GM21526 (cell line): ENCODE measurements around the gene CYP4V2.
A peak's percentile ranks its signal among the peaks of the same experiment; 100 is the strongest.

ENCODE experiments used
- ATAC-seq: cut with Tn5 transposase; IDR thresholded peaks from one replicate; pipeline ENCODE4 v1.9.1; 2021; ENCODE audit warnings: moderate library complexity; ENCODE audit not compliant: unreplicated experiment, low FRiP score

The CYP4V2 gene

GRCh38 chr4:186191200-186192065 is at the start of gene CYP4V2:
TSS of gene CYP4V2 (plus strand) at chr4:186191567. CDS start at chr4:186191824, 257 bp downstream.
- ATAC-seq = peak; percentile 87

DNA sequence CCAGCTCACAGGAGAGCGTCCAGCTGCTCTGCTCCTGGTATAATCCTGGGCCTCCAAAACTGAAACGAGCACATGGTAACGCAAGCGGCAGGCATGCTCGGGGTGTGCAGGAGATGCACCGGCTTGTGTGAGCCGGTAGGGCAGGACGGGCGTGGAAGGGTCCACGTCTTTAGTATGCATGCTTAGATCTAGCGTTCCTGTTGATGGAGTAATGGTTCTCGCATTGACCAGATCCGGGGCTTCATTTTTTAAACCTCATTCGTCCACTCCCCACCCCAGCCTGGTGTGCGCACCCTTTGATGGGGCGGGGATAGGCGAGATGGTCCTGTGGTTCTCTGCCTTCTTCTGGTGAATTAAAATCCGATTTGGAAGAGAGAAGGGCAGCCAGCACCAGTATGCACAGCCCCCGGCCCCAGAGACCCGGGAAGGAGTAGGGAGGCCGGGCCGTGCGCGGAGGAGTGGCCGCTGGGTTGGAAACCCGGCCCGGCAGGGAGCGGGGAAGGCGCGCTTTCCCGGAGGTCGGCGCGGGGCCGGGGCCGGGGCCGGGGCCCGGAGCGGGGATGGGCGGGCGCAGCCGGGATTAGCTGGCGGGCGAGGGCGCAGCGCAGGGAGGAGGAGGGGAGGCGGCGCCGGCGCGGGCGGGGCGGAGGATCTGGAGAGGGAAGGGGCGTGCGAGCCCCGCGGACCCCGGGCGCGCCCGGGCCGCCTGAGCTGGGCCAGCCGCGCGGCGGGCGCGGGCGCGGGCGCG is 47.0 kb upstream of the CYP4V2 start:
- peak; percentile 42 for ATAC-seq

GRCh38 chr4:186144946-186145569 is 46.3 kb upstream of the CYP4V2 start:
- peak; percentile 46 for ATAC-seq

GRCh38 chr4:186146458-186146857 is 44.9 kb upstream of the CYP4V2 start:
- no peak for ATAC-seq

DNA sequence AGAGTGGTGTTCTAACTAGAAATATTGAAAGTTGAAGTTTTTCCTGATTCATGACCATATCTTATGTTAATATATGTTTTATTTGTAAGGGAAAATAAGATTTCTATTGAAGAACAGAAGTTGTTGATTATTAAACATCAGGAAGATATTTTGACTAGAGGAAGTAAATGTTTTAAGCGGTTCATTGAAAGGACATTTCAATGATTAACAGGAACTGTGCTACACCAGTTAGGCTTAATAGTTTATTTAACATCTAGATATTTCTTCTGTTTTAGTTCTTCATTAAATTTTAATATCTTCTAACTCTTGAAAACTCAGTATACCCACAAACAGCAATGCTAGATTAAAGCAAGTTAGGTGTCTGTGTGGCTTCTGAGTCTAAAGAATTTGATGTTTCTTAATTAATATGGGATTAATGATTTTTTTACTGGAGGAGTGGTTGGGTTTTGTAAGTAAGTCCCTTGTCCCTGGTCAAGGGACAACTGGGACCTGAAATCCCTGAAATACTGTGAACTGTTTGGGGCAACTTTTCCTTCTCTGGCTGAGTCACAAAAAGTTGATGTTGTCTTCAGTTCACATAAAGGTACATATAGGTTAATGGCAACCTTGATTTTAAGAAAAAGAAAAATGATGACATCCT is 42.9 kb upstream of the CYP4V2 start:
- ATAC-seq = no peak

- no peak for ATAC-seq
Measured at GRCh38 chr4:186149872-186150271, 41.5 kb upstream of the CYP4V2 start.

- no peak for ATAC-seq
Measured at GRCh38 chr4:186150926-186151325, 40.4 kb upstream of the CYP4V2 start.

- ATAC-seq = no peak
Measured at GRCh38 chr4:186151499-186151898, 39.9 kb upstream of the CYP4V2 start.

DNA sequence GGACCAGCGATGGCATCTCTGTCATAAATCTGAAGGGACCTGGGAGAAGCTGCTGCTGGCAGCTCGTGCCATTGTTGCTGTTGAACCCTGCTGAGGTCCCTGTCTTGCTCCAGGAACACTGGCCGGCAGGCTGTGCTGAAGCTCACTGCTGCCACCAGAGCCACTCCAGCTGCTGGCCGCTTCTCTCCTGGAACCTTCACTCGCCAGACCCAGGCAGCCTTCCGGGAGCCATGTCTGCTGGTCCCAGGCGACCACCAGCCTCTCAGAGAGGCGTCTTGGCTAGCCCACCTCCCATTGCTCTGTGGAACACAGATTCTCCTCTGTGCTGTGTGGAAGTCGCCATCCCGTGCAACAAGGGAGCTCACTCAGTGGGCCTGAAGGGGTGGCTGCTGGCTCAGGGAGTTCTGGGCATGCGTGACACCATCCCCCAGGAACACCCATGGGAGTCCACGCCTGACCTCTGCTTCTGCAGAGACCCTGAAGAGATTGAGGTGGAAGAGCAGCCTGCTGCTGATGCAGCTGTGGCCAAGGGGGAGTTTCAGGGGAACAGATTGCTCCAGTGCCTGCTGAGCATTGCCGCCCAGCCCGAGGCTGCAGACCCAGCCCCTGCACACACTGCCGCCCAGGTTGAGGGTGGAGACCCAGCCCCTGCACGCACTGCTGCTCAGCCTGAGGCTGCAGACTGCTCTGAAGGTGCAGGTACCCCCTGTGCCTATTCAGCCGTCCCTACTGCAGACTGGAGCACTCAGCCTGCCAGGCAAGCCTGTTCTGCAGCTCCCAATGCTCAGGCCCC is 33.1 kb upstream of the CYP4V2 start:
- ATAC-seq = no peak

DNA sequence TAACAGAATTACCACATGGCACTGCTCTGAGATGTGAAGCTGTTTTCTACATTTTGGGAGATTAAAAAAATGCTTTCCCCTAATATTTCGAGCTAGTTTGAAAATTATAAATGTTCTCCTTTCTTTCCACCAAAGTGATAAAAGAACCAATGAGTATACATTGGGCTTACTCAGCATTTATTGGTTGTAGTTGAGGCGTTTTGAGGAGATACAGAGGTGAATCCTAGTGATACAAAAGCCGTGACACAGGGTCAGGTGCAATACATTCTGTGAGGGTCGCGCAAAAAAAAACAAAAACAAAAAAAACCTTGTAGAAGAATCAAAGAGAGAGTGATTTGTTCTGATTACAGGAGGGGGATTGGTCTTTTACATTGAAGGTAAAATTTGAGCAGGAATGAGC is 32.4 kb upstream of the CYP4V2 start:
- no peak for ATAC-seq

- no peak for ATAC-seq
Measured at GRCh38 chr4:186159613-186160012, 31.8 kb upstream of the CYP4V2 start.

- ATAC-seq = peak; percentile 99
Measured at GRCh38 chr4:186161138-186161537, 30.2 kb upstream of the CYP4V2 start.

DNA sequence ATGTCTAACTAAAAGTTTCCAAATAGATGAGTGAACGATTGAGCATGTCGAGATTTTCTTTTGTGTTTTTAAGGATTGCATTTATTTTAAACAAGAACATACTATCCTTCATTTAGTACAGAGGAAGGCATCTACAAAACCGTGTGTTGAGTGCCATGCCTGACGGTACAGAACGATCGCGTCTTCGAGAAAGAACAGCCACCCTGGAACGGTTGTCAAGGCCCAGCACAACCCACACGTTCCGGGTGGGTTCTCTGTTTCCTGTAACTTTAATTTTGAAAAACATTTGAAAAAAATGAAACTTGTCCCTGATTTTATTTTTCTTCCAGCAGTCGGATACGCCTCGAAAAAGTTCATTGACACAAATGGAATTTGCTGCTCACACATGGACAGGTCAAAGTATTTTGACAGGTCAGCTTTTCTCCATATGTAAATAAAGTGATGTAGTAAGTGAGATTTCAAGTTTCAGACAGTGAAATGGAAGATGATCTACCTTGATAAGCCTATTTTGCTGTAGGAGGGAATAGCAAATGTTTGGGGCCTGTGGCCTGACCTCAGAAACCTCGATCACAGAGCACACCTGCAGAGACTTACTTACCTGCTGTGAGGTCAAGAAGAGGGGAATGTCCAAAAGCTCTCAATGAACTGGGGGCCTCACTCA is 24.4 kb upstream of the CYP4V2 start:
- no peak for ATAC-seq

DNA sequence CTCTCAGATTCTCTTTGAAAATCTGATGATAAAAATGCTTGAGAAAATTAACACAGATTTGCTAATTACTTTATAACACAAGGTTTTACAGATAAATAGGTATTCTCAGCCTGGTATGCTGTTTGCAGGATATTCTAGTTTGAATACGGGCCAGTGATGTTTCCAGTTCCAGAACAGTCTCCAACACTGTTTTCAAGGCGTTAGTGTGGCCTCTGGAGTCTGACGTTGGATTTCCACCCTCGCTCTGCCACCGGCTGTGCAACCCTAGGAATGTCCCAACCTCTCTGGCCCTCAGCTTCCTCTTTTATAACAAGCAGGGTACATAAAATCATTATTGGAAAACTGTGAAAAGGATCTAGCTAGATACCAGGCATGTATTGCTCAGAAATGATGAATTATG is 23.8 kb upstream of the CYP4V2 start:
- no peak for ATAC-seq

DNA sequence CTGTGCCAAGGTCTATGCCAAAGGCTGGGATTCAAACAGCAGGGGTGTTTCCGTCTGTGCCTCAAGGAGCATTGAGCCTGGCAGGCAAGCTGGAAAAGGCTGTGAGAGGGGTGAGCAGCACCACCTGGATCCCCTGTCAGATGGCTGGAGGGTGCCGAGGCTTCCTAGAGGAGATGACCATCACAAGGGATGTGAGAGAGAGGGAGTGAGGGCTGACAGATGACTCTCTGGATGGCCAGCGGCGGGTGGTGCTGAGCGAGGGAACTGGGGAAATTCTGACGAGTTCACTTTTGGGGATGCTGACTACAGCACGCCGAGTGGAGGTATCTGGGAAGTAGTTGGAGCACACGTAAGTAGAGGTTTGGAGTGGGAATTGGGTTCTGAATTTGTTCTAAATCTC is 22.6 kb upstream of the CYP4V2 start:
- ATAC-seq = no peak

- ATAC-seq = no peak
Measured at GRCh38 chr4:186169333-186169944, 21.9 kb upstream of the CYP4V2 start.

GRCh38 chr4:186169945-186170802 is 21.2 kb upstream of the CYP4V2 start:
- no peak for ATAC-seq

DNA sequence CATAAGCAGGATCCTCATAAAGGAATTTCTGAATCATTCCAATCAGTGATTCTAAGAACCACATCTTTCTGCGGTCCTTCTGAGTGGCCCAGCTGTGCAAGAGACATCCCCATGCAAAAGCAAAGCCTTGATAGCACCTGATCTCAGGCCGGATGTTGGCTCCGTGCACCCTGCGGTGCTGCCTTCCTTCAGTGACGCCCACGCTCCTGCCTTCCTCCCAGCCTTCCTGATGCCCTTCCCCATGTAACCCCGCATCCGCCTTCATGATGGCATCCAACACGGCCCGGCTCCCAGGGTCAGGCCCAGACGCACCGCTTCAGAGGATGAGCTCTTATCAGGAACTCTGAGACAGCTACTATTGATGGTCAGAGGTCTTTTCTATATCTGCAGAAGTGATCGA is 20.4 kb upstream of the CYP4V2 start:
- no peak for ATAC-seq
